GM21619 (cell line): ENCODE results near the gene DACH2.
"Not testable (repeated sequence)": the region's sequence is repeated elsewhere in the genome, so short reads cannot be mapped to it uniquely, and the experiment has no call there.

Experiments
- ATAC-seq: cut with Tn5 transposase; IDR thresholded peaks from one replicate; pipeline ENCODE4 v1.9.1; 2021; ENCODE audit not compliant: unreplicated experiment

The DACH2 gene

DNA sequence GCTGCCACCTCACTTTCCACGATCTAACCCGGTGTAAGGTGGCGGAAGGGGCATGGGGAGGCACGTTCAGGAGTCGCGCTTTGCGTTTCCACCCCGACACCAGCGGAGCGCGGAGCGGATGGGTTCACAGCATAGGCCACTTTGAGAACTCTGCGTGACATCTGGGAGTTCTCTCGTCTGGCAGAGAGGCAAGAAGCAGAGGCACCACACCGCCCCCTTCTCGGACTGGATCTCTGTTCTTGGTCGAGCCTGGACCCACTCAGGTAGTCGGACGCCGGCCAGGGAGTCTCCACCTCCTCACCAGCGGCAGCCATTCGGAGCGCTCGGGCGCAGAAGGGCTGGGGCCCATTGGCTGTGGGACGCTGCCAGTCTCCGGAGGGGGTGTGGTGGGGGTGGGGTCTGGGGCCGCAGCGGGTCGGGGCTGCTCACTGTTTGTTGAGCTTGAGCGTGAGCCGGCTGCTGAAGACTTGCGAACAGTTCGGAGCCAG is at the start of gene DACH2:
Gene DACH2, plus strand, starts transcription at position 428 of the 488 bp plus-strand sequence.
- ATAC-seq, result peak; percentile 97

DNA sequence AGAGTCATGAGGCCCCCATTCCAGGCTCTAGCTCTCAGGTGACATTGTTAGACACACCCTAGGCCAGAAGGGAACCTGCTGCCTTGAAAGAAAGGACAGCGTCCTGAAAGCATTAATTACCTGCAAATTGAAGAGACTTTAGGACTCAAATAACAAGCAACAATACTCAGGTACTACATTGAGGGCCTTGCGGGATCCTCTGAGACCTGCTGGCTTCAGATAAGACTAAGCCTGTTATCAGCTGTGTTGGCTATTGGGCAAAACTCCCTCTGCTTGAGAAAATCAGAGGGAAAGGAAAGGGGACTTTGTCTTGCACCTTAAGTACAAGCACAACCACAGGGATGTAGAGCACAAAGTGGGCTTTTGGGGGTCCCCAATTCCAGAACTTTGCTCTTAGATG is 45.9 kb upstream of the DACH2 start:
- ATAC-seq, result no peak

DNA sequence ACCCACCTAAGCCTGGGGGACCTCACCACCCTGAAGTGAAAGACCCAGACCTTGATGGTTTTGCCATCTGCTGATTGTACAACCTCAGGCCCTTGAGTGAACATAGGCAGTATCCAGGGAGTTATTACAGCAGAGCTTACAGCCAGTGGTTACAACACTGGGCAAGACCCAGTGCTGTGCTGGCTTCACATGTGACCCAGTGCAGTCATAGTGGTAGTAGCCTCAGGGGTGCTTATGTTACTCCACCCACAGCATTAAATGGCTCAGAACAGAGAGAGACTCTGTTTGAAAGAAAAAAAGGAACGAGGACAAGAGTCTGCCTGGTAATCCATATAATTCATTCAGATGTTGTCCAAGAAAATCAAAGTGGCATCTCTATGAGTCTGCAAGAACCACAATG is 45.2 kb upstream of the DACH2 start:
- no peak for ATAC-seq

DNA sequence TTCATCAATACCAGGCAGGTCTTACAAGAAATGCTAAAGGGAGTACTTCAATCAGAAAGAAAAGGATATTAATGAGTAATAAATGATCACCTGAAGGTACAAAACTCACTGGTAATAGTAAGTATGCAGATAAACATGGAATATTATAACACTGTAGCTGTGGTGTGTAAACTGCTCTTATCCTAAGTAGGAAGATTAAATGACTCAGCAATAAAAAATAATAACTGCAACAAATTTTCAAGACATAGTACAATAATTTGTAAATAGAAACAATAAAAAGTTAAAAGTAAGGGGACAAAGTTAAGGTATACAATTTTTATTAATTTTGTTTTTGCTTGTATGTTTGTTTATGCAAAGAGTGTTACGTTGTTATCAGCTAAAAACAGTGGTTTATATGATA is 43.7 kb upstream of the DACH2 start:
- ATAC-seq, result no peak

DNA sequence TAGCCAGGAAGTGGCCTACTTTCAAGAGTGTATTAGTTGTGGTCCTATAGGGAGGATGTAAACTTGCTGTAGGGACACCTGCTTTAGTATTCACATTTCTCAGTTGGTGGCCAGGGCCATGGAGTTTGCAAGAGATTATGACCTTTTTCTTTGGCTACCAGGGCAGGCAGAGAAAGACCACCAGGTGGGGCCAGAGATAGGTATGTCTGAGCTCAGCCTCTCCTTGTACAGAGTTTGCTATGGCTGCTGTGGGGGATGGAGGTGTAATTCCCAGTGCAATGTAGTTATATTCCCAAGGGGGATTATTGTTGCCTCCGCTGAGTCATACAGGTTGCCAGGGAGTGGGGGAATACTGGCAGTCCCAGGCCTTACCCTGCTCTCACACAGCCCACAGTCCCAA is 26.3 kb upstream of the DACH2 start:
- no peak for ATAC-seq

DNA sequence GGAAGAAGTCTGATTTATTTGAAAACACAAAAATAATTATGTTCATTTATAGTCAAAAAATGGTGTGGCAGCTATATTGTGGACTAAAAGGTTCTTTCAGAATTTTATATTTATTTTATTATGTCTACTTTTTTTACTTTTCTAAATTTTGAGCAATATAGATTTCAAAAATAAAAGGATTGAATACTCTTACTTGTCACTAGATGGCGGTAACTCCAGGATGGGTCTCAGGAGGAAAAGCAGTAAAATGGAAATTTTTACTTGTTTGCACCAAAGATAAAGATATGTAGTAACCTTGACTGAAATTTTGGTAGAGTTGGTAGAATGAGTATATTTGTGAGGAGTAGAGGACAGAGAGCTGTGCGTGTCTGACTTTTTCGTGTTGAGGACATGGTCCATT is 14.5 kb upstream of the DACH2 start:
- ATAC-seq, result no peak

DNA sequence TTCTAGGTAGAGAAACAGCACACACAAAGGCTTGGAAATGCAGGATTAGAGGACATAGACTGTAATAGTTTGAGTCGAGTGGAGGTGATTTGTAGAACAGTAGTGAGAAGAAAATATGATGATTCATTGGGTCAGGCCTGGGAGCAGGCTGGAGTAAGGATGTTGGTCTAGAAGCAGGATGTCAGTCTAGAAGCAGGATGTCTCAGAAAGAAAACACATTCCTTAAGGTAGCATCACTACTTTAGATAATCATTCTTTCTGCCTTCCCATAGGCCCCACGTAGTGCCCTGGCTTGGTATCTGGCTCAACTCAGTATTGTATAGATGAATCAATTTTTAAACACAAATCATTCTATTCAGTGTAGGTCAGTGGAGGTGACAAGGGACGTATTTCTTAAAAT is 11.2 kb upstream of the DACH2 start:
- no peak for ATAC-seq

DNA sequence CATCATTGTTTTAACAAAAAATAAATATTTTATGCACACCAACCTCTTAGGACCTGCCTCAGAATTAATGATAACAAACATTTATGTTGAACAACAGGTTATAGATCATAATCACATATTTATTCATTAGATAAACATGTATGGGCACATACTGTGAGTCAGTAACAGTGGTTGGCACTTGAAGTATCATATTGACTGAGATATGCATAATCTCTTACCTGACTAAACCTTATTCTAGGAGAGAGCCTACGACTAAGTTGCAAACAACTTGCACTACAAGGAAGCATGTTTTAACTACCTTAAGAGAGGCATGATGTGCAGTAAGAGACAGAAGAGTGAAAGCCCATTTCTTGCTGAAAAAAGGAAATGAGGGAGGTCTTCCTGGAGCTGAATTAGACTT is 6.5 kb upstream of the DACH2 start:
- no peak for ATAC-seq

DNA sequence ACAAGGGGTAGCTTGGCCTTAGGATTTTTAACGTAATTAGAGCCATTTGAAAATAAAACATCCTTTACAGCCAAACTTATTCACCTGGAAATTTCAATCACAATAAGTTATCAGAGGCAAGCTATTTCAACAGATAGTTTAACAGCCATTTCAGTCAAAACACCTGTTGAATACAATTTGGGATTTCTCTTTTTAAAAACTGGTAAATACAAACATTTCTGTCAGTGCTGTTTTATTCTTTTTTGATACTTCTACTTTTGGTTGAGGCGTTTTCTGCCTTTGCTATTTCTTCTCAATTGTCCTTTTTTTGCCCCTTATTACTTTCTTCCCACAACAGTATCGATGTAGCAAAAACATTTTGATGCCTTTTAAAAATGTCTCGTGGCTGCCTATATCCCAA is 2.1 kb upstream of the DACH2 start:
- ATAC-seq, result no peak

DNA sequence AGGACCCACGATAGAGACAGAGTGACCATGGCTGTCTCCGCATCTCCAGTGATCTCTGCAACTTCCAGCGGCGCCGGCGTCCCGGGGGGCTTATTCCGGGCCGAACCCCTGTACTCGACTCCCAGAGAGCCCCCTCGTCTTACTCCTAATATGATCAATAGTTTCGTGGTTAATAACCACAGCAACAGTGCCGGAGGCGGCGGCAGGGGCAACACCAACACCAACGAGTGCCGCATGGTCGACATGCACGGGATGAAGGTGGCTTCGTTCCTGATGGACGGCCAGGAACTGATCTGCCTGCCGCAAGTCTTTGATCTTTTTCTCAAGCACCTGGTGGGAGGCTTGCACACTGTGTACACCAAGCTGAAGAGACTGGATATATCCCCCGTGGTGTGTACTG is 343 bp downstream of the DACH2 start:
- peak; percentile 18 for ATAC-seq

DNA sequence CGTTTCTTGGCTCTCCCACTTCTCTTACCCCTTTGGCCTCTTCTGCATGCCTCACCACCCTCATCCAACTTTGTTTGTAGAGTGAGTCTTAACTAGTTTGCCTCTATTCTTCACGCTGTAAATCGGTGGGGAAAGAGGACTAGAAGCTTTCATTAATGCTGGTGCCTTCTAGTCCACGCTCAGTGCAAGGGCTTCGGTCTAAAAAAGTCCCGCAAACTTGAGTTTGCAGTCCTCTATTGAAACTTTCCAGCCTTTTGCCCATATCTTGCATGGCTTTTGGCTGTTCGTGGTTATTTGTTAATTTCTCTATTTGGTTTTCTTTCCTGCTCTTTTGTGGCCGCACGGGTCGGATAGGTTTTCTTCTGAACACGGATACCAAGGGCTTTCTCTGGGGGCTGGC is 868 bp downstream of the DACH2 start:
- ATAC-seq, result no peak

DNA sequence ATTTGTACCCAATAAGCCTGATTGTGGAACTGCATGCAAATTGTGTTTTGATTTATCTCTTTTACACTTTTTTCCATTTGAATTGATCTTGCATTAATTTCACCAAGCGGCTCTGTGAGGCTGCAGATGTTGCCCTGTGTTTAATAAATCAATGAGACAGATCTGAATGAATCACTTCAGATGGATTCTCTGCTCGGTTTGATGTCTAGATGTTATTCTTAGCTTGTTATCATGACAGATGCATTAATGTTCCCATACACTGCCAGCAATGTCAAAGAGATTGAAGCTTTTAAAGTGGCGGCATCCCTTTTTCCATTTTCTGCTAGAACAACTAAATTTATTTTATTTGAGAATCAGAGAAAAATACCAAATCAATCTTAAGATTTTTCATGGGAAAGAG is 6.3 kb downstream of the DACH2 start:
- no peak for ATAC-seq

DNA sequence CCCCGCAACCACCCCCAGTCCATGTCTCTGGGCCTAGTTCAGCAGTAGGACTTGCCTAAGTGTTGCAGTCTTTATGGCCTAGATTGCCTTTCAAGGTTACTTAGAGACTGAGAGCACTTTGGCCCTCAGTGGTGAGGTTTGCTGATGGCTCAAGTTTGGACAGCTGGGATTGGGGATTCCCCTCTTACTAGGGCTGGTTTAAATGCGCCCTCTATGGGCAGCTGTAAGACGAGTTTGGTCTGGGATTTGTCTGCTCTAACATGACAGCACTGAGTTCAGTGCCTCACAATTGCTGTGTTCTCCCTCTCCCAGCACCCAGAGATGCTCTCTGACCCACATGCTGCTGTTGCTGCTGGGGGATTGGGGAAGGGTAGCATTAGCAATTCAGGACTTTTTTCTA is 23.1 kb downstream of the DACH2 start:
- no peak for ATAC-seq

DNA sequence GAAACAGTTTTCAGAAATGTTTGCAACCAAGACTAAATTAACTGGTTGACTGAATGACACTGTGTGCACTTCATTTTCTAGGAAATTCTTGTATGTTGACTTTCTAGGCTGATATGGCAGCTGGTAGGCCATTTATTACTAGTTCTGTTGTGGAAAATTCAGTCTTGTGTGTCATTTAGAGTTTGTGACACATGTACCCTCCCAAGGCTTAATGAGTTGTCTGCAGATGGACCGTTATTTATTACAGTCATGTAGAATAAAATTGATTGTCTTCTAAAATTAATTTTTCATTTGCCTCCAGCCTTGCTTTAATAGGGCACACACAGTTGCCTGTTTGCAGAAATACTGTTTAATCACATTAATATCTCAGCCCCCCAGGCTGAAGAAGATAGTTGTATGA is 30.7 kb downstream of the DACH2 start:
- no peak for ATAC-seq

DNA sequence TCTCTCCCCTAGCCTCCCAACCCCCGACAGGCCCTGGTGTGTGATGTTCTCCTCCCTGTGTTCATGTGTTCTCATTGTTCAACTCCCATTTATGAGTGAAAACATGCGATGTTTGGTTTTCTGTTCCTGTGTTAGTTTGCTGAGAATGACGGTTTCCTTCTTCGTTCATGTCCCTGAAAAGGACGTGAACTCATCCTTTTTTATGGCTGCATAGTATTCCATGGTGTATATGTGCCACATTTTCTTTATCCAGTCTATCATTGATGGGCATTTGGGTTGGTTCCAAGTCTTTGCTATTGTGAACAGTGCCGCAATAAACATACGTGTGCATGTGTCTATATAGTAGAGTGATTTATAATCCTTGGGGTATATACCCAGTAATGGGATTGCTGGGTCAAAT is 33.1 kb downstream of the DACH2 start:
- ATAC-seq, result not testable (repeated sequence)

DNA sequence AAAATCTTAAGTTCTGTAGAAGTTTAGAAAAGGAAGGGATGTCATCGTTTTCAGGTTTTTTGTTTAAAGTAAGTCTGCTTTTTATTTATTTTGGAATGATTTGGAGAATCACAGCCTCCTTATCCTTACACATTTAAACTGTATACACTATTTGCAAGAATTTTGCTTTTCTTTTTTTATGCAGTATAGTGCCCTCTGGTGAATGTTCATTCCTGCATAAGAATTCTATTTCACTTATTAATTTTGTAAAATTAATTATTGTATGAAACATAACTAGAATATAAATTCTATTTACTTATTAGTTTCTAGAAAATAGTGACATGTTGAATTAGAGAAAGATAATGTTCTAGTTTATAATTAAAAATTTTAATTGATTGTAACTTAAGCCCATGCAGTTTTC is 44.6 kb downstream of the DACH2 start:
- ATAC-seq, result no peak

DNA sequence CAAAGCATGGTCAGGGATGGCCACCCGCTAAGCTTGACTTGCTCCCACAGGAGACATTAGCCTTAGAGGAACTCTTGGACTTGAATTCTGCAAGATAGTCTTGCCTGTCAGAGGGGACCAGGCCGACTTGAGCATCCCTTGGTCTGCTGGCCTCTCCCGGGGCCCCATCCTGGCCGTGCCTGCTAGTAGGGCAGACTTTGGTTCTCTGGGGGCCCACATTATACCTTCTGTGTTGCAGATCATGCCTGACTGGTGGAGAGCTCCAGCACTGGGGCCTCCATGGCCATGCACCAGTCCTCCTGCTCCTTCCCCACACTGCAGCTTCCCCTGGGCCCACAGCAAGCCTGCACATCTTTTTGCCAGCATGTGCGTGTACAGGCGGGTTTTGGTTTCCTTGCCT is 46.5 kb downstream of the DACH2 start:
- no peak for ATAC-seq

DNA sequence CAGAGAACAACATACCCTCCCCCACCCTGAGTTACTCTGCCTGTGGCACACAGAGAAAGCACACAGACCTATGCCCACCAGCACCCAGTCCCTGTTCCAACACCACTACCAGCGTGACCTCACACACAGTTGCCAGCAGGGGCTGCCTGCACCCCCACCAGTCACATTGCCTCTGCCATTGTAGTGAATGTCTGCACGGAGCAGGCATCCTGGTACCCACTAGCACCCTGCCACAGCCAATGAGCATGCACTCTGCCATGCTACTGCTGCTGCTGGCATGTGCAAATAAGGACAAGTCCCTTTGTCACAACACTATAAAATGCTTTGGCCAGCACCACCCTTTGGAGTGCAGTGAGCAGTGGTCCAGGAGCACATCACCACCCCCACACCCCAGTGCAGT is 47.1 kb downstream of the DACH2 start:
- ATAC-seq, result no peak

DNA sequence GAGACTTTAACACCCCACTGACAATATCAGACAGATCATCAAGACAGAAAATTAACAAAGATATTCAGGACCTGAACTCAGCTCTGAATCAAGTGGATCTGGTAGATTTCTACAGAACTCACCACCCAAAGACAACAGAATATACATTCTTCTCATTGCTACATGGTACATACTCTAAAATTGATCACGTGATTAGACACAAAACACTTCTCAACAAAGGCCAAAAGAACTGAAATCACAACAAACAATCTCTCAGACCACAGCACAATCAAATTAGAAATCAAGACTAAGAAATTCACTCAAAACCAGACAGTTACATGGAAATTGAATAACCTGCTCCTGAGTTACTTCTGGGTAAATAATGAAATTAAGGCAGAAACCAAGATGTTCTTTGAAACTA is 49.6 kb downstream of the DACH2 start:
- no peak for ATAC-seq

DNA sequence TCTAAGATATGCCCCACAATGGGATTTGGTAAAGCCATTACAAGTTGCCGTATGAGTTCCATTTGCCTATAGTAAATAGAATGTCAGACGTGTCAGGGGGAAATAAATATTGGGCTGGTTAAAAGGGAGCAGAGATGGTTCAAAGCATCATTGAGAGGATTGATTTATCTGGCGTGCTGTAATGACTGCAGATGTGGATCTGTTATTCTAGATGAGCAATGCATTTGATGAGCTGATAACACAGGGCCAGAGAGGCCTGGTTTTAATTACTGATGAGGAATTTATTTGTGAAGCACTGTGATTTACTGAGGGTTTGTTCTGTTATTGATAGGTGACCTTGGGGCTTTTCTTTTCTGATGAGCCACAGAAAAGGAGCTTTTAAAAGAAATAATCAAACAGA is 62.5 kb downstream of the DACH2 start:
- no peak for ATAC-seq

DNA sequence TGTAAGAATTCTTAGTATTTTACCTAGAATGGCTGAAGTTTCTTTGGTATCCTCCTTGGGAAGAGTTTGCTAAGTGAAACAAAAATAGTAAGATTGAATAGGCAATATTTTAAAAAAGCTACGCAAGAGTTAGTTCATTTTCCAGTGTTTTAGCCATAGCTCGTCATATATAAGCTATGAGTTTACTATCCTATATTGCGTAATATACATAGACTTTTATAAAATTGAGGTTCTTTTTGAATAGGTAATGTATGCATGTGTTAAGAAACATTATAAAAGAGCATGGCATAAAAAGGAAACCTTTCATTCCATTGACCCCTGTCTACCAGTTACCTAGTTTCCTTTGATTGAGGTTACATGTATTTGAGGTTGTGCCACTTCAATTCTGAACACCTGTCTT is 67.0 kb downstream of the DACH2 start:
- no peak for ATAC-seq

DNA sequence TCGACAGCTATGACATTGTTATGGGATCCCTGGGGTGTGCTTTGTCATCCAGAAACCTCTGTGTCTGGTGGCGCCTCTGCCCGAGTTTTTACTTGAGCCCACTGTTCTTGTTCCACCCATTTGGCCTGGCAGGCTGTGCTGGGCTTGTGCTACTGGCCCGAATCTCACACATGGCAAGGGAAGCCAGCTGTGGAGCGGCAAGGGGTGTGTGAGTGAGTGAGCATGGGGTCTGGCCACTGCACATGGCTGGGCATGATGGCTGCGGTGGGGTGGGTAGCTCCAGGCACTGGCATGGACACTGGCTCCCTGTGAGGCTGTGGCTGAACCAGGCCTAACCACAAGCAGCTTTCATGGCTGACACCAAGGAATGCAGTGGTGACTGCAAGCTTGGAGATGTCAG is 89.2 kb downstream of the DACH2 start:
- no peak for ATAC-seq

DNA sequence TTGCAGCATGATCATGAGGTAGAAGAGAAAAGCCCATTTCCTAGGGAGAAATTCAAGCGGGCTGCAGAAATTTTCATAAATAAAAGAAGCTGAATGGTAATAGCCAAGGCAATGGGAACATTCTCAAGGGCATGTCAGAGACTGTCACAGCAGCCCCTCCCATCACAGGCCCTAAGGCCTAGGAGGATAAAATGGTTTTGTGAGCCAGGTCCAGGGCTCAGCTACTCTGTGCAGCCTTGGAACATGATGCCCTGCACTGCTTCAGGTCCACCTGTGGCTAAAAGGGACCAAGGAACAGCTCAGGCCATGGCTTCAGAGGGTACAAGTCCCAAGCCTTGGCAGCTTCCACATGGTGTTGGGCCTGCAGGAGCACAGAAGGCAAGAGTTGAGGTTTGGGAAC is 93.3 kb downstream of the DACH2 start:
- ATAC-seq, result no peak

DNA sequence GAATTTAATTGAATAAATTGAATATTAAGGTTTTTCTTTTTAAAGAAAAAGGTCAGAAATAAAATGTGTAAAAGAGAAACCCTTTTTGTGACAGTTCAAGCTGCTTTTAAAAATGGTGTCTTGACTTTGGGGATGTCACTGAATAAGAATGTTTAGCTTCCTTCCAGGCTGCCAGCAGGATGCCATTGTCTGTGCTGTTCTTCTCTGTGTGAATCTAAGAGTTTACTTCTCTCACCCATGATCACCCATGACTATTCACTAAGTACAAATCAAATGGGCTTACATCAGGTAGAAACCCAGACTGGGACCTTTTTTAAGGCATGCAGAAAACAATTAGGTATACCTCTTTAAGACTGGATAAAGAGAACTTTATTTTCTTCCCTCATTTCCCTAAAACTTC is 115.3 kb downstream of the DACH2 start:
- ATAC-seq, result no peak
